ENCODE results near the gene WNT3. TPM values are rescaled to one million over a fixed set of nuclear protein-coding genes. Genes with fewer than 3 reads are reported as not detected.

Gene WNT3
- total RNA-seq, 2 experiments from 2014 or later = 4.9 to 5.1 TPM

- Histone ChIP-seq H2AFZ (ENCODE audit: low read length) (no peak overlapping the region), H3K4me2 (ENCODE audit: low read length) (no peak overlapping the region), H4K20me1 (ENCODE audit: insufficient read depth, low read length) (no peaks in the 10 kb centered on the region), H3K36me3 (ENCODE audit: insufficient read depth, low read length) (no peaks in the 10 kb centered on the region), H3K79me2 (ENCODE audit: insufficient read depth, low read depth, low read length) (no peaks in the 10 kb centered on the region), H3K4me3 (ENCODE audit: low read depth, low read length, poor library complexity, severe bottlenecking) (no peak overlapping the region), H3K27ac (ENCODE audit: low read depth, low read length, poor library complexity, severe bottlenecking) (no peak overlapping the region), H3K9me2 (ENCODE audit: insufficient read depth, low read length) (no peaks in the 10 kb centered on the region), H3K9me3 (ENCODE audit: low read length) (no peaks in the 10 kb centered on the region), H3K4me1 (ENCODE audit: insufficient read depth, low read length, poor library complexity, severe bottlenecking) (no peaks in the 10 kb centered on the region)
- ChIA-PET CTCF (ENCODE audit: unreplicated experiment) (no interaction called here), POLR2A (no interaction called here)
- intact Hi-C loops (cut with micrococcal nuclease; ENCODE audit: unreplicated experiment) = no loop called here
- BruUV-seq (replicated peaks) = no TSS peak
- no peak for TF ChIP-seq CTCF (conservative IDR thresholded peaks at IDR 0.05; ENCODE audit: low read length)
- no peak for TF ChIP-seq EZH2phosphoT487 (IDR thresholded peaks at IDR 0.05; ENCODE audit: borderline replicate concordance, low read depth, low read length)
- DNase-seq (ENCODE audit: low spot score) = no peak
Observed at GRCh38 chr17:46800573-46800972, 17.9 kb downstream of the WNT3 start.

GRCh38 chr17:46796956-46797530 is 21.4 kb downstream of the WNT3 start:
- H3K4me2 ChIP-seq (ENCODE audit: low read length) = no peak overlapping the region
- ChIA-PET POLR2A (no interaction called here), CTCF (ENCODE audit: unreplicated experiment) (no interaction called here)
- H3K4me3 ChIP-seq (ENCODE audit: low read depth, low read length, poor library complexity, severe bottlenecking) = no peak overlapping the region
- H3K36me3 ChIP-seq (ENCODE audit: insufficient read depth, low read length) = no peaks in the 10 kb centered on the region
- no peaks in the 10 kb centered on the region for H3K4me1 ChIP-seq (ENCODE audit: insufficient read depth, low read length, poor library complexity, severe bottlenecking)
- no peaks in the 10 kb centered on the region for H3K9me2 ChIP-seq (ENCODE audit: insufficient read depth, low read length)
- no peaks in the 10 kb centered on the region for H3K9me3 ChIP-seq (ENCODE audit: low read length)
- no peaks in the 10 kb centered on the region for H4K20me1 ChIP-seq (ENCODE audit: insufficient read depth, low read length)
- no TSS peak for BruUV-seq (replicated peaks)
- intact Hi-C loops (cut with micrococcal nuclease; ENCODE audit: unreplicated experiment) = no loop called here
- H3K79me2 ChIP-seq (ENCODE audit: insufficient read depth, low read depth, low read length) = no peaks in the 10 kb centered on the region
- H3K27ac ChIP-seq (ENCODE audit: low read depth, low read length, poor library complexity, severe bottlenecking) = no peak overlapping the region
- DNase-seq (ENCODE audit: low spot score) = no peak
- H2AFZ ChIP-seq (ENCODE audit: low read length) = no peak overlapping the region
- no peak for TF ChIP-seq CTCF (conservative IDR thresholded peaks at IDR 0.05; ENCODE audit: low read length)
- no peak for TF ChIP-seq EZH2phosphoT487 (IDR thresholded peaks at IDR 0.05; ENCODE audit: borderline replicate concordance, low read depth, low read length)

- Histone ChIP-seq H3K9me2 (ENCODE audit: insufficient read depth, low read length) (no peaks in the 10 kb centered on the region), H3K36me3 (ENCODE audit: insufficient read depth, low read length) (no peaks in the 10 kb centered on the region), H4K20me1 (ENCODE audit: insufficient read depth, low read length) (no peaks in the 10 kb centered on the region), H3K4me2 (ENCODE audit: low read length) (no peak overlapping the region), H2AFZ (ENCODE audit: low read length) (no peak overlapping the region), H3K4me3 (ENCODE audit: low read depth, low read length, poor library complexity, severe bottlenecking) (no peak overlapping the region), H3K27ac (ENCODE audit: low read depth, low read length, poor library complexity, severe bottlenecking) (no peak overlapping the region), H3K4me1 (ENCODE audit: insufficient read depth, low read length, poor library complexity, severe bottlenecking) (no peaks in the 10 kb centered on the region), H3K79me2 (ENCODE audit: insufficient read depth, low read depth, low read length) (no peaks in the 10 kb centered on the region), H3K9me3 (ENCODE audit: low read length) (no peaks in the 10 kb centered on the region)
- intact Hi-C loops (cut with micrococcal nuclease; ENCODE audit: unreplicated experiment) = no loop called here
- CTCF ChIA-PET (ENCODE audit: unreplicated experiment) = no interaction called here
- DNase-seq (ENCODE audit: low spot score) = no peak
- BruUV-seq (replicated peaks) = no TSS peak
- TF ChIP-seq EZH2phosphoT487 (IDR thresholded peaks at IDR 0.05; ENCODE audit: borderline replicate concordance, low read depth, low read length) (no peak), CTCF (conservative IDR thresholded peaks at IDR 0.05; ENCODE audit: low read length) (no peak)
- POLR2A ChIA-PET = interaction anchor here (0.6 kb wide), 1 partner anchor 16 kb away, joined by 8 read pairs; no protein-coding TSS in a partner anchor
Observed at GRCh38 chr17:46796524-46796923, 22.0 kb downstream of the WNT3 start.
